CD4-positive, alpha-beta T cell treated with Interleukin-1 beta for 1 hour (primary cell): ENCODE results near the gene NR2C2AP.
A peak's percentile ranks its signal among the peaks of the same experiment; 100 is the strongest.
"Not testable (repeated sequence)": the region's sequence is repeated elsewhere in the genome, so short reads cannot be mapped to it uniquely, and the experiment has no call there.

Source experiments
- DNase-seq, 2 donors: peaks; one replicate each; pipeline ENCODE4 v3.0.0-alpha.2; 2020 to 2022

NR2C2AP gene

DNA sequence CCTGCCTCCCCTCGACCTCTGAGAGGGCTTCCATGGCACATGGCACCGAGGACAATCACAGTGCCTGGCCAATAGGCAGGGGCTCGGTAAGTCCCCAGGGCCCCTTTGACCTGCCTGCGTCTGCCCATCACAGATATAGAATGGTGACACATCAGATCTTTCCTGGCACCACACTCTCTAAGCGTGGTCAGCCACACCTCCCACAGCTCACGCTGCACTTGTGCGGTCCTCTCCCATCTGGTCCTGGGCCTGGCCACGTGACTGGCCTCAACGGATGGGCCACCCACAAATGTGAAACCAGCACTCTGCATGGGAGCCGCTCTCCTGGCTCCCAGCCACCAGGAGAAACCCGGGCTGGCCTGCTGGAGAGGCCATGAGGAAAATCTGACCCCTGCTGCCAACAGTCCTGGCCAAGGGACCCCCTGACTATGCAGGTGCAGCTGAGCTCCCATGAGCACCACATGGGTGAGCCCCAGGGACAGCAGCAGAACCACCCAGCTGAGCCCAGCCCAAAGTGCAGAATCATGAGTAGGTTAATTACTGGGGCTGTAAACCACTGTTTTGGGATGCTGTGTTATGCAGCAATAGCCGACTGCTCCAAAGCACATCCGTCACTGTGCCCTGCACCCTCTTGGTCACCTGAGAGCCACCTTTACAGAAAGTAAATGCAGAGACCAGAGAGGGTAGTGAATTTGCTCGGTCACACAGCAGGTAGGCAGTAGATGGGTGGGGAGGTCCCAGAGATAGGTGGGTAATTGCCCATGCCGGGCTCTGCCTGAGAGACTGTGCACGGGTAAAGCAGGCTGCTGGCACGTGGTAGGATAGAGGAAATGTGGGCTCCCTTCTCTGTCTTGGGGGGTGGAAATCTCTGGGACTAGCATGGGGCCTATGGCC, 23.4 kb downstream of the NR2C2AP start:
- no peak for DNase-seq

DNA sequence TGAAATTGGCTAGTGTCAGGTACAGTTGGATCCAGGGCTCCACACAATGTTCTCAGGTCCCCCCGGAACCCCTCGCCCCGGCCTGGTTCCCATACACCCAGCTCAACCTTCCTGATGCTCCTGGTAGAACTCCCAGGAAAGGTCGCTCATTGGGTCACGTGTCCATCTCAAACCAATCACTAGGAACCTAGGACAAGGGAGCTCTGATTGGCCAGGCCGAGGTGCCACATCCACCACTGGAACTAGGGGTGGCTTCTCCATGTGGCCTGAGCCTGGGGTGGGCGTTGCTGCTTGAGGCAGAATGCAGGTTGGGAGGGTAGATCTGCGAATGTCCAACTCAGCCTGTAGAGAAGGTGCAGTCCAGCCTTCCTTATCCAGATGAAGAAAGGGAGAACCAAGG, 26.3 kb downstream of the NR2C2AP start:
- DNase-seq = no peak

DNA sequence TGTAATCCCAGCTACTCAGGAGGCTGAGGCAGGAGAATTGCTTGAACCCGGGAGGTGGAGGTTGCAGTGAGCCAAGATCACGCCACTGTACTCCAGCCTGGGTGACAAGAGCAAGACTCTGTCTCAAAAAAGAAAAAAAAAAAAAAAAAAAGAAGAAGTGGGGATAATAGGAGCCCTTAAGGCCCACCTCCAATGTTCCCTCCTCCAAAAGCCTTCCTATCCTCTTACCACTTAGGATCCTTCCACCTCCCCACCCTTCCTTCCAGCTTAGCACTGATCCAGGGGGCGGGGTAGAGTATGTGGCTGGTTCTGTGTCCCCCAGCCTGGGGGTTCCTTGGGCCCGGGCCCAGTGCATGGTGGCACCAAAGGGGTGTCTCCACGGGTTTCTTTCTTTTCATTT, 30.0 kb downstream of the NR2C2AP start:
- DNase-seq = not testable (repeated sequence)

DNA sequence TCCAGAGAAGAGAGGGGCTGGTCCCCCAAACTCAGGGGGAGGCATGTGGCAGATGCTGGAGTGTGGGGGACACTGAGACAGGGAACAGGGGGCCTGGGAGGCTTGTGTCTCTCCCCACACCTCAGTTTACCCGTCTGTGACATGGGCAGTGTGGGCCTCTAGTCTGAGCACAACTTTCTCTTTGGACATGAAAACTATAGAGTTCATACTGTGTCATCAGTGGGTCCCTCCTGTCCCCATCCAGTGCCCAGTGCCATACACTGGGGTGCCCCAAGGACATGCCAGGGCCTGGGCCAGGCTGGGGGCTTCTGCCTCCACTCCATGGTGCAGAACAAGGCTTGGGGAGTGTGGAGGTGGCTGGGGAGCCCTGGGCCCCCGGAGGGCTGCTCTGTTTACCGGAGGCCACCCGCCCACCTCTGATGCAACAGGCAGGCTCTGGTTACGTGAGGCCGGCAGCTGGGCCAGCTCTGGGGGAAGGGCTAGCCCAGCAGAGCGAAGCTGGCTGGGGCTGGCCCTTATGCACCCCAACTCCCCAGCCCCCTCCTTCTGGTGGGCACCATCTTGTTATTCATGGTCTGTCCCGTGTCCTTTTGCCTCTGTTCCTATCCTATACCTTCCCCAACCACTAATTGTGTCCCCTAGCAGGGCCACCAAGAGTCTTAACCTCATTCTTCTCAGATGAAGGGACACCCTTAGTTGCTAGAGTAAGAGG, 31.2 kb downstream of the NR2C2AP start:
- no peak for DNase-seq

DNA sequence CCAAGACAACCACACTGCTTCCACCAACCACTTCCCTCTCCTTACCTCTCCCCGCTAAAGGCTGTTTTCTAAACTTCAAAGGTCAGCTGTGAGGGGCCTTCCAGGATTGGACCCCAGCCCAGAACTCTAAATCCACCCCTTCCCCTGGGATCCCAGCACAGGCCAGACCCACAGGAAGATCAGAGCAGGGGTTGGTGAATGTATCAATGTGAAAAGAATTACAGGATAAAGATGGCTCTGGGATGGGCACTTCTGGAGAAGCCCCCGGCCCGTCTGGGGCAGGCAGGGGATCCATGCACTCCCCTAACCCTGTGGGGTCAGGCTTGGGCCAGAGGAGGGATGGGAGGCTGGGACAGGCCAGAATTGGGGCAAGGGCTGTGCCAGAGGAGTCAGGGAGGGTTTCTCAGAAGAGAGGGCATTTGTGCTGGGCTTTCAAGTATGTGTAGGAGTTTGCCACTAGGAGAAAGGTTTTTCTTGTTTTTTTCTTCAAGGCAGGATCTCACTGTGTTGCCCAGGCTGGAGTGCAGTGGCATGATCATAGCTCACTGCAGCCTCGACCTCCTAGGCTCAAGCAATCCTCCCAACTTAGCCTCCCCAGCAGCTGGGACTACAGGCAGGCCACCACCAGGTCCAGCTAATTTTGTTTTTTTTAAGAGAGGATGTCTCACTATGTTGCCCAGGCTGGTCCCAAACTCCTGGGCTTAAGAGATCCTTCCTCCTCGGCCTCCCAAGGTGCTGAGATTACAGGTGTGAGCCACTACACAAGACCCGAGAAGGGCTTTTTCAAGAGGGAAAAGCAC, 32.1 kb downstream of the NR2C2AP start:
- DNase-seq = no peak

DNA sequence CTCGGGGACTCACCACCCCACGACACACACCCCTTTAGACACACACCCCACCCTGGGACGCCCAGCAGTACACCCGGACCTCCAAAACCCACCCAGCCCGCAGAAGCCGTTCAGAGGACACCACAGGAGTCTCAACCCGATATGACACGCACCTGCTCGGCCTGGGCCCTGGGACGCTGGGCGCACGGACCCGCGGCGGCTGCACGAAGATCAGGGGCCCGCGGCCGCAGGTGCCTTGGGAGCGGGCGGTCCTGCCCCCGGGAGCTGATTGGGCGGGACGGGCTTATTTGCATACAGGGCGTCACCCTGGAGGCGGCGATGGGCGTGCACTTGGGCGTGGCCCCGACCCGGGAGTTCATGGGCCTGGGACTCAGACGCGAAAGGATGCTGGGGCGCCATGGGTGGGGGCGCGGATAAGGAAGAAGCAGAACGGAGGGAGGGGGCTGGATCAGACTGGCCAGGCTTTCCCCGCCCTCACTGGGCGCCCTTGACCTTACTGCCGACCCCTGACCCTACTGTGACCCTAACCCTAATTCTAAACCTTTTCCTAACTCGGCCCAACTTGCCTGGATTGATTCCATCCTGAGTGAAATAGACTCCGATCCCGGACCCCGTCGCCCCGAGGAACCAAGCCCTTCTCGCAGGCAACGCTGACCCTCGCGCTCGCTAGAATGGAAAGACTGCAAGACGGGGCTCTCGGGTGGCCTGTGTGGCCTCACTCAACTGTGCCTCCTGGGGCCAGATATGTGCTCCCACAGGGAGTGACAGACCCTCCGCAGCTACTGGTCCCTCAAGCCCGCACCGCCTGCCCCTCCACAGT, 33.0 kb downstream of the NR2C2AP start, which contains the start of gene MEF2B:
TSS of gene MEF2B (minus strand) at position 211 of the 820 bp plus-strand sequence. CDS start 19,528 bp downstream, outside the sequence.
- DNase-seq = peak; percentile 75 to 79

DNA sequence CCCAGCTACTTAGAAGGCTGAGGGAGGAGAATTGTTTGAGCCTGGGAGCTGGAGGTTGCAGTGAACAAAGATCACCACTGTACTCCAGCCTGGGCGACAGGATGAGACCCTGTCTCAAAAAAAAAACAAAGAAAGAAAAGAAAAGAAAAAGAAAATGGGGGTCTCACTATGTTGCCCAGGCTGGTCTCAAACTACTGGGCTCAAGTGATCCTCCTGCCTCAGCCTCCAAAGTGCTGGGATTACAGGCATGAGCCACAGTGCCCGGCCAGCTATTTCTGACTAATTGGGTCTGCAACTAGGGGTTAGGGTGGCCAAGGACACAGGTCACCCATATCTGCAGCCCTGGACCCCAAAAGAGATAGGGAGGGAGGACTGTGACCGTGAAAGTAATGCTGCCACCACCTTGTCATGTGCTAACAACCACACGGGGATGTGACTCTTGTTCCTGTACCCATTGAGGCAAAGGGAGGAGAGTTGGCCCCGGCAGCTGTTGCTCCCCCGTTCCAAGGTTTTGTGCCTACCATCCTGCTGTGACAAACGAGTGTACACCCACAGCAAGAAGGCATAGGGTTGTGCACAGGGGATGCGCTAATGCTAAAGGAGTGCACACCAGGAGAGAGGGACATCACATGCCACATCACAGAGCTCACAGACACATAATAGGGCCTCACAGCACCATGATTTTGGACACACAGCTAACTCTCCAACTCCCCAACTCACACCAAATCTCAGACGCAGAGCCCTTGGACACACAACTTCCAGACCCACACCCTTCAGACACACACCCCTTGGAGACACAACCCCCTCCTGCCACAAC, 33.8 kb downstream of the NR2C2AP start:
- no peak for DNase-seq

DNA sequence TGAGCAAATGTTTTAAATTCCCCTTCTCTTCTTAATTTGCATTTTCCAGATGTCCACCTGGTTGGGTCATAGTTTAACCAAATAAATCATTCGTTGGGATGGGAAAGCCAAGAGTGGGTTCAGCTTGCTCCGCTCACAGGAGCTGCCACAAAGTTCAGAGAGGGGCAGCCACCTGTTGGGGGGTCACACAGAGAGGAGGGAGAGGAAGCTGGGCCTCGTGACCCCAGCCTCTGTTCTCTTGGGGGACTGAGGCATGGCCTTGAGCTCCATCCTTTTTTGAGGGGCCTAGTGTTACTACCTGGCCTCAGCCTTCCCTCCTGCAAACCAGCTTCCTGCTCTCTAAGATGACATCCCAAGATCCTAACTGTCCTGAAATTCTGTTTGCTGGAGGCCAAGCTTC, 35.6 kb downstream of the NR2C2AP start:
- no peak for DNase-seq

DNA sequence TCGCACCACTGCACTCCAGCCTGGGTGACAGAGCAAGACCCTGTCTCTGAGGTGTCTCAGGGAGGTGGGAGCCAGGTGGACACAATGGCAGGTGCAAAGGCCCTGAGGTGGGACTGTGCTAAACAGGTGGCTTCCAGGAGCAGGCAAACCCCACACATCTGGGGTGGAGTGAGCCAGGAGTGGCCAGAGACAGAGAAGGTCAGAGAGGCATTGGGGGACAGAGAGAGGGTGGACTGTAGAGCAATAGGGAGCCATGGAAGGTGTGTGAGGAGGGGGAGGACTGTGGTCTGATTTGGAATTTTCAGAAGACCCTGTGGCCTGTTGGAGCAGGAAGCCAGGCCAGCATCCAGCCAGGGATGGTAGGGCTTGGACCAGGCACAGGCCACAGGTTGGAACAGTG, 37.8 kb downstream of the NR2C2AP start:
- no peak for DNase-seq

DNA sequence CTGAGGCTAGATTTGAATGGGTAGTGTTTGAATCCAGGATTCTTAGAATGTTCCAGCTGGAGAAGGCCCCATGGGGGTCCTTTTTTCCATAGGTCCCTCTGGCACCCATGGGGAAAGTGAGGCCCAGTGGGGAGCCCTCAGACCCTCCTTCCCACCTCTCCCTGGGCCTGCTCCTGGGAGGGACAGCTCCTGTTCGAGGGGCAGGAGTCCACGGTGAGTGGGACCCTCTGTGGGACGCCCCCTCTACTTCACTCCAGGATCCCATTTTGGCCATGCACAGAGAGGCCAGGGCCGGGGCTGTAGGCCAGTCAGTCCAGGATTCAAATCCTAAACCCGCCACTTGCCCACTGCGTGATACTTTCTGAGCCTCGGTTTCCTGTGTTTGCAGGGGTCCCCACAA, 40.7 kb downstream of the NR2C2AP start:
- DNase-seq = no peak

DNA sequence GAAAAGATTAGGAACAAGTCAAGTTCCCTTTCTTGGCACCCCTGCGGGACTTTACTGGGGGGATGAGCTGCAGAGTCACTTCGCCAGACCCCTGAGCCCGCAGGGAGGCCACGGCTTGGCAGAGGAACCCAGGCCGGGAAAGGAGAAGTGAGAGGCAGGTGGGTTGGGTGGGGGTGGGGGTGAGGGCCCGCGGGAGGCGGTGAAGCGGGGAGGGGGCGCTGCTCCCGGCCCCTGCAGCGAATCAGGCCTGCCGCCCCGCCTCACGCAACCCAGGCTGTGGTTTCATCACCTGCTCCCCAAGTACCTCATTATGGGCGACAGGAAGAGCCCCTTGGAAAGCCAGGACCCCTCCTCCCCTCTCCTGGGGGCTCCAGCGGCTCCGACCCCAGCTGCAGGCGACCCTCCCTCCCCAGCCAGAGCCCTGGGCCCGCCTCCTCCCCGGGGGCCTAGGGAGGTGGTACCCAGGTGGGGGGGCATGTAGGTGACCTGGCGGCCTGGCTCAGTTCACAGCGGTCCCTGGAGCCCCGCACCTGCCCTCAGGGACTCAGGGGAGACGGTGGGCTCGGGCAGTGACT, 42.7 kb downstream of the NR2C2AP start:
- DNase-seq = peak in 1 of 2 donors; percentile 46

DNA sequence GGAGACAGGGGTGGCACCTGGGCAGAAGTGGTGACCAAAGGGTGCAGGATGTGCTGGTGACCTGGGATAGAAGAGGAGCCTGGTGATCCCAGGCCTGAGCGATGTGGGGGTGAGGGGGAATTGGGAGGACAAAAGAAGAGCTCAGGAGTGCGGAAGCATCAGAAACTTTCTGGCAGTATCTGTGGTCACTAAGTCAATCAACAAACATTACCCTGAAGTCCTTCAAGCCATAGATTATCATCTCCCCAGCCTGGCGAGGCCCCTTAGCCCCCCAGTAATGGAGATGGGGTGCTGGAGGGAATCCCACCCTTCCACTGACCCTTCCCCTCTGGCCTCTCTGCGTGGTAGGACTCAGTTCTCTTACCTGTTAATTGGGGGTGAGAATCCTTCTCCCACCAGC, 43.7 kb downstream of the NR2C2AP start:
- no peak for DNase-seq

DNA sequence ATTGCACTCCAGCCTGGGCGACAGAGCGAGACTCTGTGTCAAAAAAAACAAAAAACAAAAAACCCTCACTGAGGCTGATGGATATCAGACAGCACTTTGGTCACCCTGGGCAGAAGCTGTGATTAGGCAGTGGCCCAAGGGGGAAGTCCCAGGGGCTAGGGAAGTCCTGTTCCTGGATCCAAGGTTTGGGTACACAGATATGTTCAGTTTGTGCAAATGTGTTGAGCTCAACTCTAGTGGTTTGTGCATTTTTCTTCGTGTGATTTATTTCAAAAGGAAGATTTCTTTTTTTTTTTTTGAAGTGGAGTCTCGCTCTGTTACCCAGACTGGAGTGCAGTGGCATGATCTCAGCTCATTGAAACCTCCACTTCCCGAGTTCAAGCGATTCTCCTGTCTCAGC, 45.4 kb downstream of the NR2C2AP start:
- DNase-seq = no peak

DNA sequence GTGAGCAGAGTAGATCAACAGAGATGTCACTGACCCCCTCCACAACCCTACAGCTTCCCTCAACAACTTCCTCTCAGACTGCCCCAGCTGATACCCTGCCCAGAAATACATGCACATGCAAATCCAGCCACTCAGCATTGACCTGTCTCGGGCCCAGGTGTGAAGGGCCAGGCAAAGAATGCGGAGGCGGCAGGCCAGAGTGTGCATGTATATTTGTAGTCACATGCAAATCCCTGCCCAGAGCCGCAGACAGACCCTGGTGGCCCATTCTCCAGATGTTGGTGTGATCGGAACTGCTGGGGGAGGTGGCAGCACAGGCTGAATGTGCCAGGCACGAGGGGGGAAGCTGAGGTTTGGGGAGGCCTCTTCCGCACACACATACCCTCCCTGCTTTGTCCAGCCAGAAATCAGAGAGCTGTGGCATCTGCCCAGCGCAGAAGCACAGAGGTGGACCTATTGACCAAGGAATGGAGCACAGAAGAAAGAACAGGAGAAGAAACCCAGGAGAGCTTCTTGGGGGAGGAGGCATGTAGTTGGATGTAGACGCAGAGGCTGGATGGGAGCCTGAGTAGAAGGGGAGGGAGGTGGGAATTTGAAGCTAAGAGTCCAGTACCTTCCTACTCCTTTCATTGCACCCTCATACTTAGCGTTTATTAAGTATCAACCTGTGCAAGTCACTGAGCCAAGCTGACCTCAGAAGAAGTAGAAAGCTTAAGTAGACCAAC, 47.6 kb downstream of the NR2C2AP start:
- DNase-seq = peak in 1 of 2 donors; percentile 13

DNA sequence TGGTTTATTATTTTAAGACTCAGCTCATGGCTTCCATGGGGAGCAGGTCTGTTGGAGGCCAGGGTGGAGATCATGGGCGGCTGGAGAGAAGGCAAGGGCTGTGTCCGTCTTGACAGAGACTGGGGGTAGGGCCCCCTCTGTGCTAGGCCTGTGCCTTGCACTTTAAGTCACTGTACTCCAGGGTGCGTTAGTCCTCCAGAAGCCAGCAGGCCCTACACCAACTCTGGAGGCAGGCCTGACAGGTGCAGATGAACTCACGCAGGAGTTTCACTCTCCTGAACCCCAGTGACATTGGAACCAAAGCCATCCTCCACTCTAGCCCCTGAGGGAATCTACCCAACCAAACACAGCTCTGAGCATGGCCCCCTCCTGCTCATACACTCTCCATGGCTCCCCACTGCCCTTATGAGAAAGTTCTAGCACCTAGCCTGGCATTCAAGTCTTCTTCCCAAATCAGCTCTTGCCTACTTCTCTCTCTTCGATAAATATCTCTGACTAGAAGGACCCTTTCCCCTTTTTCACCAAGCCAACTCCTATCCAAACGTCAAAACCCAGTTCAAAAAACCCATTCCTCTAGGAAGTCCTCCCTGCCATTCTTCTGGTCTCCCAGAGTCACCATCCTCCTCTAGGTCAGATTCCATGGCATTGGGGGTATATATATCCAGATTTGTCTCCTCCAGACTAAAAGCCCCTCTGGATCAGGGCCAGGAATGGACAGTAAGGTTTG, 48.3 kb downstream of the NR2C2AP start:
- no peak for DNase-seq

DNA sequence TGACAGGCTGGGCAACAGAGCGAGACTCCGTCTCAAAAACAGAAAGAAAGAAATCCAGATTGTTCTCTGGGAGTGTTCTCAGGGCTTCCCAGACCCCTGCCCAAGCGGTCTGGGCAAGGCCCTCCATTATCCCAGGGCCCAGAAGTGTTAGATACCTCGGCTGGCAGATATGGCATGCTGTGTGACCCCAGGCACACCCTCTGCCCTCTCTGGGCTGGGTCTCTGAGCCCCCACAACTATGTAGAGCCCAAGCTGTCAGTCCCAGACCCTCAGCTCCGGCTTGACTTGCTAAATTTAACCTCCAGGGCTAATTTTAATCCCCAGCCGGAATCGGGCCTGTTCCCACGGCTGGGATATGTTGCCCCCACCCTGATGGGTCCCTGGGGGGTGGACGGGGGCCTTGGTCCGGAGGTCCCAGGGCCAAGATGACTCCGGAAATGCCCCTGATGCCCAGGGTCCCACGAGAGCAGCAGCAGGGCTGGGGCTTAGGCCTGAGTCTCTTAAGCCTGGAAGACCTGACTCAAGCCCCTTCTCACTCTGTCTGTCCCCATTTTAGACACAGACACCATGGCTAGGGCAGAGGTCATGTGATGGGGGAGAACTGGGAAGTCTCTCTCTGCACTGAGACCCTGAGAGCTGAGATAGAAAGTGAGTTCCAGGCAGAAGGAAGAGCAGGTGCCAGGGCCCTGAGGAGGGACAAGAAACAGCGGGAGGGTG, 50.4 kb downstream of the NR2C2AP start:
- no peak for DNase-seq

DNA sequence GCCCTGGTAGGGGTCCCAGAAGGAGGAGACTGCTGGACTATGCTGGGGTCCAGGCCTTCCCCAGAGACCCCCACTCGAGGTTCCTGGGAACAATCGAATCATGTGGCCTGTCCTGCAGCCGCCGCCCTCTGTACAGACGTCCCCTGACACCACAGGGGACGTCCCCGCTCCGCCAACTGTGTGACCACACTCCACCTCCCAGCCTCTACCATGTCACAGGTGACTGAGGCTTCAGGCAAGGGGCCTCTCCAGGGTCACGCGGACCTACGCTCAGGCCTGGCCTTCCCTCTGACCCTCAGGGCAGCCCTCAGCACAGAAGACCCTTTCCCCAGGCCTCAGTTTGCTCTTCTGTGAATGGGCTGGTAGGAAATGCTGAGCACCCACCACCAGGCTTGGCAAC, 51.8 kb downstream of the NR2C2AP start:
- DNase-seq = no peak
